Stimulated activated CD8-positive, alpha-beta memory T cell treated with anti-CD3 and anti-CD28 coated beads, Interleukin-7, amount 100 ng/mL, for 4 hours (primary cell): Measurements from ENCODE around the gene NARS2.

Experiments used
- DNase-seq, 2 donors: peaks; one replicate each; pipeline ENCODE4 v3.0.0-alpha.2; 2020; ENCODE audit warnings: low read depth in 2 of 2

Gene NARS2

DNA sequence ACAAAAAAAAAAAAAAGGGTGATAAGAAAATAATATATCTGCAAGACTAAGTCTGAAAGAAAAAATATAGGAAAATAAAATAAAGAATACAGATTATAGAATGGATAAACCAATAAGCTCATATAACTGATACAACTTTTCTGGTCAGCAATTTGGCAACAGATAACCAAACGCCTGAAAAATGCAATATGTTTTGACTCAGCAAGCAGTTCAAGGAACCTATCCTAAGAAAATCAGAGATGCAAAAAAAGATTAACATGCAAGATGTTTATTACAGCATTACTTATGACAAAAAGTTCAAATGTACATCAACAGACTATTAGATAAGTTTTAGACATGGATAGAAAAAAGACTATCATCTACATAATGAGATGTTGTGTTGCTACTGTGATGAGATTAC, 129.9 kb downstream of the NARS2 start:
- no peak for DNase-seq

DNA sequence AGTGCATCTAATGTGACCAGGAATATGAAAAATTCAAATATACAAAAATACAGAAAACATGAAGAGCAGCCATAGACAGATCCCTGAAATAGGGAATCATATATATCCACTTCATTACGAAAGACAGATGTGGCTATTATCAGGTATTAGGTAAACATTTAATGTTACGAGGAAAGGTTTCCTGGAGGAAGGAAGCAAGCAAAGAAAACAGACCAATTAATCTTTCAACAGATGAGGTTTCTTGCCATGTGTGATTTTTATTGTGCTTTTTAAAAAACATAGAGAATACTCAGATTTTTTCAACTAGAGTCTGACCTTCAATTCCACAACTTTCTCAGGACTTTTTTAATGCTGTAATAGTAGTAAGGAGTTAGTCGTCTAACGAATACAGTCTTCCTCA, 132.7 kb downstream of the NARS2 start:
- no peak for DNase-seq

DNA sequence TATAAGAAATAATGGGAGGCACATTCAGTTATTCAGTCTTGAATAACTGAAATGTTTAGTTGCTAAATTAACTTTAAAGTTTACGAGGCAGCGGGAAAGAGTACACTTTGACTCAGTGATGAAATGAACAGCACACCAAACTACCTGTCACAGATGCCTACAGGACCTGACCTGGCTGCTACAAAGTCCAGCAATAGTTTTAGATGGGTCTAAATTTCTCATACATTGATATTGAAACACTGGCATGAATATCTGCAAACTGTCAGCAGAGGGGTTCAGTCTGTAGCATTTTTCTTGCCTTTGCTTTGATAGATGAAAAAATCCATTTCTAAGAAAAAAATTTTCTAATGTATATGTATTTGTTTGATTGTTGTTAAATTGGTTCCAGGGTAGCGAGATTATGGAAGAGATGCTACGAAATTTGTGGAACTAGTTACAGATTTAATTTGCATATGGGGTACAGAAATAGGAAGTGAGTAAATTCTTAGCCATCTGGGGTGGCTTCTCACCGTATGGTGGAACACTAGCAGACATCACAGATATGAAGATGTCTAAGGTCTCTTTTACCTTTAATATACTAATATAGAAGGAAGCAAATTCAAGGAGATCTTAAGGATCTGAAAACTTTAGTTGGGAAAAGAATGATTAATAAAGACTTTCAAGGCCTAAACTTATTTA, 136.2 kb downstream of the NARS2 start:
- no peak for DNase-seq

DNA sequence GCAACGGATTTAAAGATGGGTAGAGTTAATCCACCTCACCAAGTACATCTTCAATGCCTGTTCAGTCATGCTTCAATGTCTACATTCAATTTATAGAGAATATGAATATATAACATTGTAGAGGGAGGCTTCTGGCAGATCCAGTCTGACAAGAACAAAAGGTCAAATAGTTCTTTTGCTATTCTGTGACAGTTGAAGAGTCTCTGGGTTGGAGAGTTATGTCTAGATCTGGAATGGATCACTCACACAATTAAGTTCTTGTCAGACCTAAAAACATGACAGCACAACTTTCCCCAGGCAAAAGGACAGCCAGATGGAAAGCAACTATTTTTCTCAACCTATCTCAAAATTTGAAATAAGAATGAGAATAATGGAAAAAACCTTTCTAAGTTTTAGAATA, 141.7 kb downstream of the NARS2 start:
- no peak for DNase-seq

DNA sequence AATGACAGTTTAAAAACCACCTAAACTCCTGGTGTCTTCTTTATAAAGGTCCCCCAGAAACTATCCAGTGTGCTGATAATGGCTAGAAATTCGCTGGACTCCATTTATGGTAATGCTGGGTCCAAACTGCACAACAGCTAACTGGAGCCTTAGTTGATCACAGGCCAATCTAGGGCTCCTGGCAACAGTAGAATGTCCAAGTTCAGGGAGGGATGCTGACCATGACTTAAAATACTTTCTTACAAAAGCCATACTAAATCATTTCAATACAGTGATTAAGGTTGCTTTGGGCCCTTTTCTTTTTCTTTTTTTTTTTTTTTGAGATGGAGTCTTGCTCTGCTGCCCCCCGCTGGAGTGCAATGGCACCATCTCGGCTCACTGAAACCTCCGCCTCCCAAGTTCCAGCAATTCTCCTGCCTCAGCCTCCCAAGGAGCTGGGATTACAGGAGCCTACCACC, 142.6 kb downstream of the NARS2 start:
- no peak for DNase-seq

DNA sequence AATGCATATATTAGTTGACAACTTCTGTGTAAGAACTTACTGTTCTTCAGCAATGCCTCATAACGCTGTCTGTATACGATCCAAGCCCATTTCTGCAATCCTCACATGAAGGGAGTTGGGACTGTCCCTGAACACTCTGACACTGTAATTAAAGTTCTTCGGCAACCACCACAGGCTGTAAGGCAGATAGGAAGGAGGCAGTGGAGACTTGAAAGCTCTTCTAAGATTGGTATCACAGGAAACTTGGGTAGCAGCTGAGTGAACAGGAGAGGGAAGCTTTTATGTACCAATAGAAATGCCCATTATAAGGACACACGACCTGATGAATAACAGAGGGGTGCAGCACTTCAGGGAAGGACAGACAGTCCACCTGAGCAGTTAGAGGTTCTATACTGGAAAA, 145.0 kb downstream of the NARS2 start:
- DNase-seq, result no peak

DNA sequence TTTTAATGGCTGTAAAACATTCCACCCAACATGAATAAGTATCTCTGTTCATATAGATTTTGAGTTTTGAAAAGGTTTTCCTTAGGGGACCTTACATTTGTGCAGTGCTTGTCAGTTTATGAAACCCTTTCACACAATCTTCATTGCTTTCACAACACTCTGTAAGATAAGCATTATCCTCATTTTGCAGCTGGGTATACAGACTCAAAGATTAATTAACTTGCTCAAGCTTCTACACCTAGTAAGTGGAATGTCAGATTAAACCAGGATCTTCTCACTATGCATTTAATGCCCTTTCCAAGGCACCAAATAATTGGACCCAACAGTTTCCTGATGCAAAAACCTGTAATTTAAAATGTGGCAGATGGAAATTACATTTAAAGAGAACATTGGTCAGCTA, 145.5 kb downstream of the NARS2 start:
- no peak for DNase-seq

DNA sequence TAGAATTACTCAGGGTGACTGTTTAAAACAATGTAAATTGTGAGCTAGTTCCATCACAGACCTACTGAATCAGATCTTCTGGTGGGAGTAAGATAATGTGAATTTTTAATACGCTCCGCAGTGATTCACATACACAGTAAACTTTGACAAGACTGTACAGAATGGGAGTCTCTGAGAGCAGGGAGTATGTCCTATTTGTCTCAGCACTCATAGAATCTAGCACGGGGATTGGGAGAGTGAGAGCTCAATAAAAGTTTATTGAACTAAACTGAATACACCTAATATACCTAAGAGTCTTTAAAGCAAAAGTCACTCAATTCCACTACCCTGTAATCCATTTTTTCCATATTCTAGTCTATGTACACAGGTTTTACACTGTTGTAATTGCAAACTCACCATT, 145.9 kb downstream of the NARS2 start:
- DNase-seq, result no peak

DNA sequence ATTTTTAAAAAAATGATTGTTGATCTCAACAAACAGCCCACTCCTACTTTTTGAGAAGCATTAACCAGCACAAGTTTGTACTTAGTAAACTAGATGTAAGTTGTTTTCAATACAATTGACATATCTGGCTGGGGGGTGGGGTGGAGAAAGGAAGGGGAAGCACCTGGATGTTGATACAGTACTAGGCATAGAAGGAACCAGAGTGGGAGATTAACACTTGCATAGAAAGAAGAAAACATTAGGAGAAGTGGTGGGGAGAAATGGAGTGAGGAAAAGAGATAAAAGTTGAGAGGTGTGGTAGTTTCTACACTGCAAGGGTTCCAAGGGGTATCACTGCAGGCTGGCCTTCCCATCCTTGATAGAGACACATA, 146.4 kb downstream of the NARS2 start:
- no peak for DNase-seq

DNA sequence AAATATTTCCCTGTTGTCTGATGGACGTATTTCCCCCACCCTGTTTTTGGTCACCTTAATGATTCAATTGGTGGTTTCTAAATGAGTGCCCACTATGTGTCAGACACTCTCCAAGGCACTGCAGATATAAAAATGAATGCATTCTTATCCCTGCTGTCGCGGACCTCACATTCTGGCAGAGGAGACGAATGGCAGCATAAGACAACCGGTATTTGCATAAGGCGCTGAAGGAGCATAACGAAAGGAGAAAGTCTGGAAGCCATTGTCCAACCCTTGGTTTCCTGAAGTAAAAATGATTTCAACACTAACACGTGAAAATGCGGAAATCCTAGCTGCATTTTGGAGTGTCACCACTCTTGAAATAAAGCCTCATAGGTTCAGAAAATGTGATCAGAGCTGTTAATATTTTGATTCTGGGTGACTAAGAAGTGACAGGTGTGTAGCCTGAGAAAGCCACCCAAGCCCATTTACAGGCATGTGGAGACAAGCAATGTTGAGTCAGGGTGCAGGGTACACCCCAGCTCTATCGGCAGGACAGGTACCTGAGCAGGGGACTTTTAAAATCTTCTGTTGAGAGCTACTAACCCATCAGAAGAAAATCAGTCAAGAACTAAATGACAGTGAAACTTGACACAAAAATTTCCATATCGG, 146.9 kb downstream of the NARS2 start:
- DNase-seq, result no peak

DNA sequence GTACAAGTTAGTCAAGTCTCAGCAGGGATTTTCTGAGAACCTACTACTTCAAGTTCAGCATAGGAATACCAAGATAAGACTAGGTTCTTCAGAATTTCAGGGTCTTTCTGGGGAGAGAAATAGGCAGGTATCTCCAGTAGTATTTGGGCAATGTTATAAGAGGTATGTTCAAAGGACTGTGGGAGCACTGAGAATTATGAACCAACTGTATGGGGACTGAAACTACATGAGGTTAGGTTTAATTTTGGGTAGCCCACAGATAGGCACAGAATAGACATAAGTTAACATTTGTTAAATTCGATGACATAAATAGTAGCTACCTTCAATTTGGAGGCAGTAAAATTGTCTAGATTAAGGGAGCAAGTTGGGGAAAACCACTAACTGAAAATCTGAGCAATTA, 147.8 kb downstream of the NARS2 start:
- DNase-seq, result no peak

DNA sequence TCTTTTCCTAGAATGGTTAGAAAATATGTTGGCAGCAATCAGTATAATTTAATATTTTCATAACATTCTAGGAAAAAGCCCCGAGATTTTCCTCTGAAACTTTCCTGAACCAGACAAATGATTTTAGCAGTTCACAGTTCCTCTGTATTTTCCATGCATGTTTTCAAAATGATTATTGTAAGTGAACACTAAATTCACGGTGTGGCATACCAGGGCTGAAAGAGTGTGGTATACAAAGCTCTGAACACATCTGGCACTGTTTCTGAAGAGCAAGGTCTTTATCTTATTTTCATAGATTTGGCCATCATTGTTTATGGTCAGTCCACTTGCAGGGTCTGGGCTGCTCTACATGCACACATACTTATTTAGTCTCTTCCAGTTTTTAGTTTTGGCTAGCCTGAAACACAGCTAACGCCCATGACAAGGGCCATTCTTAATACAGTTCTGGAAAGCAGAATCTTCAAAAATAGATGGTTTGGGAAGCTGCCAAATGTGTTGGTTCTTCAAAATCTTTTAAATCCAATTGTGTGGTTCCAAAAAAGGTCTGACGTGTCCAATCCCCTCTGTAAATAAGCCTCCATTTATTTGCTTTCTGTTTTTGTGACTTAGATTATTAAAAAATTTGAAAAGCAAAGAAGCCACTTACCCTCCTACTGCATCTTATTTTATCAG, 149.1 kb downstream of the NARS2 start:
- no peak for DNase-seq

DNA sequence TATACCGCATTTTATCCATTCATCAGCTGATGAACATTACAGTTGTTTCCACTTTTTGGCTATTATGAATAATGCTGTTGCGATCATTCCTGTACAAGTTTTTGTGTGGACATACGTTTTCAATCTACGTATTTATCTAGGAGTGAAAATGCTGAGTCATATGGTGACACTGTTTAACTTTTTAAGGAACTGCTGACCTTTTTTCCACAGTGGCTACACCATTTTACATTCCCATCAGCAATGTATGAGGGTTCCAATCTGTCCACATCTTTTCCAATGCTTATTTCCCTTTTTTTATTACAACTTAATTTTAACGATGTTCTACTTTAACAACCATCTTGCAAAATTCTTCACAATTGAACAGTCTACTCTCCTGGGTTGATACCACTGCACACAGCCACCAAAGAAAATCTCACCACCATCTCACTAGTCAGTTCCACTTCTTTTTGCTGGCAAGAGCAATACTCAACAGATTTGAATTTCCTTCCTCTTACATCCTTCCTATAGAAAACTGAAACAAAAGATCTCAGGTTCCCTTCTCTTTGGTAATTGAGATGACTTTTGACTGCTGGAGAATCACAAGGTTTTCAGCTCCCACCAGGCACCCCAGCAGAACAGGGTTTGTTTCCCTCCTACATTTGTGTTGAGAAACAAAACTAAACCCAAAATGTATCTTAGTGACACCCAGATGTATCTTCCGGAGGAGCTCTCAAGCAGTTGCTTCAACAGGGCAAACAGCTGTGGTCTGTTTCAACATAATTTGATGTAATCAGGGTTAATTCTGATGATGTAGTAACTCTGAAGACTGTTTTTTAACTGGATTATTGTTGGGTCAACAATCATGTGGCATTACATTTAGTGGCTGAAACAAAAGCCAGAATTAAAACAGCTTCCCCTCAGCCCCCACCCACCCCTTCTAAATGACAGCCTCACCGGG, 150.1 kb downstream of the NARS2 start:
- no peak for DNase-seq

DNA sequence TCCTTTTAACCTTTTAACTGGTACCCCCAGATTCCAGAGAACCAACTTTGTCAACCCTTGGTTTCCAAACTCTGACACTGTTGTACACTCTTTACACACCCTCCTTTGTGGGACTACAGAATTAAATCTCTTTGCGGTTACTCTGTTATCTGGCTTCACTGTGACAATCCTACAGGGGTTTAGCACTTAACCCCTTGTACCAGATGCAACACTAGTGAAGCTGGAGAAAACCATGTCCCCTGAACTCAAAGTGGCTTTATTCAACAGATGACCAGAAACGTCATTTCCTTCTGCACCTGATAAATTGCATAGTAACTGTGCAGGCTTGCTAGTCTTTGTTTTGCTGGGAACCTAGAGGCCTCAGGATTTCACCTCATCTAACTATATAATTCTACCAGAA, 151.4 kb downstream of the NARS2 start:
- DNase-seq, result no peak

DNA sequence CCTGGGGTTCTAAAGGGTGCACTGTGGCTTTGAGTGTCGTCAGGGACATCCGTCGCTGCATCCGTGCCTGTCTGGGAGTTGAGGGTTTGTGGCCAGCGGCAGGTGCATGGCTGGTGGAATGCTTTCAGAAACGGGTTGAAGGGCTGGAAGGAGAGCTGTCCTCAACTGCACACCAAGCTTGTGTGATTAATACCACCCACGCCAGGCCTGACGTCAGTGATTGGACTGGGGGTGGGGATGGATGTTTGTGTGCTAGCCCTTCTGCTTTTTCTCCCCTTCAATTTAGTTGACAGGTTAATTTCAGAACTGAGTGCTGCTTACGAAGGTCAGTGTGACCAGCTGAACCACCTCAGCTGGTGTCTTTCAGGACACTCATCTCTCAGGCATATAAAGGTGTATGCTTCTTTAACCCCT, 153.9 kb downstream of the NARS2 start:
- DNase-seq, result peak in 1 of 2 donors; percentile 24

DNA sequence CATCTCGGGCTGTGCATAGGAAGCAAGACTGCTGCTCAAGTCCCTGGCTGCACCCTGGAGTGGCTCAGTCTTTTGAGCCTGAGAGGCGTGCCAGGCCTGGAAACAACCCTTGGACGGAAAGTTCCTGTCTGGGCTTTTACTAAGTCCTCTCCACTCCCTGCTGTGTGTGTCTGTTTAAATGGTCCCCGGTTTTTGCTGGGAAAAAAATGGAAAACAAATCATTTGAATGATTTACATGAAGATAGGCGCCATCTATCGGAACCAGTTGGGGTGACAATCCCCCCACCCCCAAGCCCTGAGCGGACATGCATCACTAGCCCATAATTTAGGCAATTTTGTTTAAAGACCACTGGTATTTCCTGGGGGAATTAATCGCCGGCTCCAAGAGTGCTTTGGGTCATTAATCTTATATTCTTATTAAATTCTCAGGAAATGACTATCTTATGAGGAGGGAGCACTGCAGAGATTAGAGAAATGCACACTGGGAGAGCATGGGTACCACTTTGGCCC, 154.4 kb downstream of the NARS2 start:
- DNase-seq, result peak in 1 of 2 donors; percentile 19

DNA sequence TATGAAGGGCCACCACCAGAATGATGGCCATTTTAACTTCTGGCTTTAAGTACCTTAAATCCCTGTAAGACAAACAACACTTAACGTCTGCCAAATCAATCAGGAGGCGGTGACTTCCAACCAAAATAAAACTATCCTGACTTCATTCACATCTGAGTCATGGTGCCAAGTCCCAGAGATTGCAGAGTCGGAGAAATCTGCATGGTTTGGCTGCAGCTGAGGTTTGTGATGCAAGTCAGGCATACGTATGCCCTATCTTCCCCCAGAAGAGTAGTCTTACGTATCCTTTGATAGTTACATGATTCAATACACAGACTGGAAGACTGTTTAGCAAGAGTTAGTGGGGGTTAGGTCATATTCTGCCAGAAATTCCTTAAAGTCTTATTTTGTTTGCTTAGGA, 155.3 kb downstream of the NARS2 start:
- no peak for DNase-seq

DNA sequence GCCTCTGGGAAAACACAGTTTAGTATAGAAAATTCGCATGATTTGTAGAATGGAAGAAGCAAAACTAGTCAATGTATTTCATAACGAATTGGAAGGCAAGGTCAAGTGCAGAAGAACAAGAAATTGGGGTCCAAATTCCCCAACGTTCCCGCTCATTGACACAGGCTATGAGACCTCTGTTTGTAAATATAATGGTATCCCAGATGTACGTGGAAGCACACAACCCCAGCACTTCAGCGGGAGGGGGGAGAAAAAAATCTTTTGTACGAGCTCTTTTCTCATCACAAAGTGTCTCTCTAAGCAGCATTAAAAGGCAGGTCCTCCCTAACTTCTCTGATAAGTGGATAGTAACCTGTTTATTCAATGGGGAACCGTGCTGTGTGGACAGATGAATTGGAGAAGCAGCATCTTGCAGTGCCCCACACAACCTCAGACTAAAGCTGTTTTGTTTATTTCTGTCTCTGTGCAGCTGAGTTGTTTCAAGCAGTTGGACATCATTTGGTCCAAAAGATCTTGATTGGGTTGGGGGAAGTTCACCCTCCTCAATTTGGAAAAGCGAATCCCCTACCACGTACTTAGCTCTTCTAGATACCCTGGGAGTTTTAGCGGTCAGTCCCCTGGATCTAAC, 156.0 kb downstream of the NARS2 start:
- no peak for DNase-seq

DNA sequence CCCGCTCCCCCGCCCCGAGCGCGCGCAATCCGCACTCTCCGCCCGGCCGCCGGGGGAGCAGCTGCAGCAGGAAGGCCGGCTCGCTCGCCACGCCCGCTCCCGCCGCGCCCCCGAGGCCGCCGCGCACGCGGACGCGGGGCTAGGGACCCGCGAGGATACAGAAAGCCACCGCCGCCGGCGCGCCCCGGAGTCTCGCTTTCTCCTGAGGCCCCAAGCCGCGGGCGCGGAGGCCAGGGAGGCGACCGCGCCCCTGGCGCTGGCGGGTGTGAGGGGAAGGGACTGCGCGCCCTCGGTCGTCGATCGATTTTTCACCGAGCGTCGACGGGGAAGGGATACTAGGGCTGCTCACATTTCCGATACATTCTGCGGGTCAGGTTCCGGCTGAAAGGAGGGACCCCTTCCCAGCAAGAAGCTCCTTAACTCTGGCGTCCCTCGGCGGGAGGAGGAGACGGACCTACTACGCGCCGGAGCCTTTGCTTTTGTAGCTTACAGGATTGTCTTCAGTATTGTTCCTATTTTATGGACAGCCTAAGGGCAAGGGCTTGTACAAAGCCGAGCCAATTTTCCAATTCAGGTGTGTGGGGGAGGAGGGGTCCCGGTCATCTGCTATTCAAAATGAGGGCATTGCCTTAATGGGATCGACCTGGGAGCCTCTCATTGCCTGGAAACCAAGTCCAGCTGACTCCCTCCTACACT, 156.6 kb downstream of the NARS2 start:
- DNase-seq, result peak; percentile 39 to 72

DNA sequence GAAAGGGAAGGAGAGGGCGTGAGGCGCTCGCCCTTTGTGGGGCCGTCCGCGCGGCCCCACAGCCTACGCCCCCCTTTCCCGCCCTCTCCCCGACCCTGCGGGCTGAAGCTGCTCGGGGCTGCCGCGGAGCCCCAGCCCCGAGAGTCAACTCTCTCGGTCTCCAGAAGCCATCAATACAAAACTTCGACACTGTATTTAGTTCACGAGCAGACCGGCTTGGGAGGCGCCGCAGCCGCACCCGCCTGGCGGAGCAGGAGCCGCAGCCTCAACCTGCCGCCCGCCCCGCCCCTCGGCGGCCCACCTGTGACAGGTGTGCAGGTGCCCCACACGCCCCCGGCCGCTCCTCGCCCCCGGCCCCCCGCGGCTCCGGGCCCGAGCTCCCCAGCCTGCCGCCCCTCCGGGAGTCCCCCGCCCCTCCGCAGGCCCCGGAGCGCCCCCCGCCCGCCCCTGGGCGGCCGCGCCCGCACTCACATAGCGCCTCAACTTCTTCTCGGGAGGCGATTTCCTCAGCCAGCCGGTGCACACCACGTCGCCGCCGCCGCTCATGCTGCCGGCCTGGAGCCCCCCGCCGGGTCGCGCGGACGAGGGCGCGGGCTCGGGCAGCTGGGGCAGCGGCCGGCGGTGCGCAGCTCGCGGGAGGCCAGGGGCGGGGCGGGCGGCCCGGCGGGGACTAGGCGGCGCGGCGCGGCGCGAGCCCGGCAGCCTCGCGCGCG, 157.3 kb downstream of the NARS2 start, which contains the start of gene GAB2:
Gene GAB2, minus strand, starts transcription at position 646 of the 713 bp plus-strand sequence. Its CDS starts 100 bp downstream, at position 546.
- DNase-seq, result peak in 1 of 2 donors; percentile 21
